T-cell (primary cell): ENCODE results near the gene VAV2. TPM values are rescaled to one million over a fixed set of nuclear protein-coding genes. Genes with fewer than 3 reads are reported as not detected.

Experiments used
- ATAC-seq, 4 experiments: fragments of 200-7000 bp in 3 of 4; fragments of 150-1000 bp in 1 of 4; cut with Tn5 transposase; replicated peaks in 1 of 4; 1 replicate in 3 of 4; 2 replicates in 1 of 4; pipeline ENCODE4 v1.10.0; 2021; ENCODE audit warnings: moderate library complexity in 3 of 4, mild to moderate bottlenecking in 2 of 4, moderate number of reproducible peaks in 1 of 4
- CTCF ChIA-PET, 2 donors: fragments of 300-600 bp; sonication (Branson Sonifier 250); formaldehyde crosslinking; loops; one replicate each; lab custom pipeline; 2022; ENCODE audit warnings: antibody characterized with exemption in 2 of 2; lab: Charles Lee
- POLR2A ChIA-PET, 2 donors: fragments of 300-600 bp; sonication (Branson Sonifier 250); formaldehyde crosslinking; loops; one replicate each; lab custom pipeline; 2022; ENCODE audit warnings: antibody characterized with exemption in 2 of 2; lab: Charles Lee
- DNase-seq, 35 experiments: peaks; one replicate each; pipeline versions ENCODE4 v3.0.0 to v3.0.0-alpha.2; 2013 to 2023
- H3K27ac ChIP-seq: one replicate; pipeline ENCODE4 v1.5.1; 2013; ENCODE audit warnings: low read length
- H3K27me3 ChIP-seq, 2 experiments: replicated peaks in 1 of 2; 1 replicate in 1 of 2; 2 replicates in 1 of 2; pipeline versions ENCODE4 v1.6.1 to v1.7.0; 2013; ENCODE audit warnings: low read length in 1 of 2, mixed read lengths in 1 of 2; ENCODE audit not compliant: control insufficient read depth in 2 of 2, insufficient read depth in 2 of 2; ENCODE audit errors: extremely low read depth in 1 of 2
- H3K36me3 ChIP-seq, 2 donors: 1 replicate in 1 of 2; 2 replicates in 1 of 2; pipeline versions ENCODE4 v1.6.1 to v1.7.0; 2013; ENCODE audit warnings: low read length in 1 of 2; ENCODE audit not compliant: control insufficient read depth in 2 of 2, insufficient read depth in 1 of 2; ENCODE audit errors: extremely low read depth in 1 of 2
- H3K4me1 ChIP-seq, 2 experiments: 1 replicate in 1 of 2; 2 replicates in 1 of 2; pipeline versions ENCODE4 v1.6.1 to v1.7.0; 2013; ENCODE audit warnings: low read length in 2 of 2, mixed read lengths in 1 of 2; ENCODE audit not compliant: insufficient read depth in 2 of 2, control insufficient read depth in 1 of 2; ENCODE audit errors: extremely low read depth in 1 of 2
- H3K4me3 ChIP-seq, 2 donors: 1 replicate in 1 of 2; 2 replicates in 1 of 2; pipeline versions ENCODE4 v1.5.1 to v1.7.0; 2013; ENCODE audit warnings: mild to moderate bottlenecking in 2 of 2, low read length in 1 of 2, moderate library complexity in 1 of 2; ENCODE audit not compliant: control insufficient read depth in 1 of 2; ENCODE audit errors: extremely low read depth in 1 of 2
- H3K9me3 ChIP-seq: 2 replicates; pipeline ENCODE4 v1.7.0; 2013
- H3K27ac Mint-ChIP-seq, 2 donors: one replicate each; pipeline ENCODE4 v1.8.0; 2020 to 2021; ENCODE audit warnings: mild to moderate bottlenecking in 2 of 2, mixed read lengths in 2 of 2
- H3K27me3 Mint-ChIP-seq, 2 donors: one replicate each; pipeline ENCODE4 v1.8.0; 2021 to 2022; ENCODE audit warnings: mixed read lengths in 2 of 2
- H3K36me3 Mint-ChIP-seq: one replicate; pipeline ENCODE4 v1.8.0; 2021; ENCODE audit warnings: mixed read lengths
- H3K4me1 Mint-ChIP-seq, 3 donors: one replicate each; pipeline ENCODE4 v1.8.0; 2020 to 2022; ENCODE audit warnings: mixed read lengths in 3 of 3, mild to moderate bottlenecking in 1 of 3
- H3K4me3 Mint-ChIP-seq, 3 donors: one replicate each; pipeline ENCODE4 v1.8.0; 2020 to 2022; ENCODE audit warnings: mild to moderate bottlenecking in 3 of 3, mixed read lengths in 3 of 3, moderate library complexity in 3 of 3
- H3K9me3 Mint-ChIP-seq, 3 donors: one replicate each; pipeline ENCODE4 v1.8.0; 2020 to 2022; ENCODE audit warnings: mixed read lengths in 3 of 3
- WGBS: methylation state at CpG from one replicate; pipeline ENCODE4 v1.1.5; 2013; ENCODE audit warnings: missing lambda C conversion rate; ENCODE audit not compliant: insufficient coverage; 5-methylcytosine and 5-hydroxymethylcytosine counted together
- total RNA-seq, 35 experiments: library from RNA in 6 of 35; stranded (reverse) in 6 of 35; fragments of 120-200 nt in 1 of 35; gene quantifications; one replicate each; pipeline versions ENCODE4 v1.2.1 to v1.2.4 and lab custom pipeline; 2013 to 2026

The VAV2 gene
- total RNA-seq, 5 donors from 2014 or later (not counting 1 experiment from before 2014, with no cell fraction given), result 1.2 to 7.5 (median 4.9) TPM

- Histone ChIP-seq H3K27me3 (peaks cover 0 to 30% of the 10 kb centered on the region in 2 experiments), H3K27ac (no peak overlapping the region), H3K4me3 (no peak overlapping the region), H3K9me3 (no peaks in the 10 kb centered on the region), H3K36me3 (peaks cover 0 to 2% of the 10 kb centered on the region in 2 donors), H3K4me1 (peaks cover 0 to 9% of the 10 kb centered on the region in 2 experiments)
- DNase-seq (no peak), ATAC-seq (no peak)
- ChIA-PET POLR2A (no interaction called here), CTCF (no interaction called here)
- no peaks in the 10 kb centered on the region for H3K36me3 Mint-ChIP-seq
- H3K4me1 Mint-ChIP-seq, result peaks cover 0 to 9% (median 8%) of the 10 kb centered on the region in 3 donors
- H3K27ac Mint-ChIP-seq, result no peak overlapping the region
- WGBS, result 90% methylated on average over 10 of the region's 11 CpGs
- no peak overlapping the region for H3K4me3 Mint-ChIP-seq
- H3K27me3 Mint-ChIP-seq, result peaks cover 0 to 9% of the 10 kb centered on the region in 2 donors
- H3K9me3 Mint-ChIP-seq, result no peaks in the 10 kb centered on the region
These were observed 195.6 kb downstream of the VAV2 start for GRCh38 chr9:133796562-133796961.

GRCh38 chr9:133795049-133795448 is 197.1 kb downstream of the VAV2 start:
- DNase-seq (no peak), ATAC-seq (no peak)
- POLR2A ChIA-PET, result interaction anchor here in 1 of 2 donors (0.6 kb wide), 1 partner anchor 236 kb away, joined by 3 read pairs; no protein-coding TSS in a partner anchor
- Mint-ChIP-seq H3K4me1 (peaks cover 0 to 9% (median 8%) of the 10 kb centered on the region in 3 donors), H3K27ac (no peak overlapping the region), H3K36me3 (no peaks in the 10 kb centered on the region), H3K27me3 (peaks cover 0 to 15% of the 10 kb centered on the region in 2 donors), H3K4me3 (no peak overlapping the region), H3K9me3 (no peaks in the 10 kb centered on the region)
- WGBS, result 75% methylated on average over 7 of the region's 8 CpGs
- Histone ChIP-seq H3K27me3 (peaks cover 0 to 30% of the 10 kb centered on the region in 2 experiments), H3K27ac (no peak overlapping the region), H3K4me1 (peaks cover 0 to 9% of the 10 kb centered on the region in 2 experiments), H3K36me3 (peaks cover 0 to 2% of the 10 kb centered on the region in 2 donors), H3K9me3 (no peaks in the 10 kb centered on the region), H3K4me3 (no peak overlapping the region)
- CTCF ChIA-PET, result interaction anchor here in 1 of 2 donors (1.3 kb wide), 1 partner anchor 199 kb away, joined by 3 read pairs; no protein-coding TSS in a partner anchor

GRCh38 chr9:133794016-133794760 is 197.9 kb downstream of the VAV2 start:
- Mint-ChIP-seq H3K4me3 (no peak overlapping the region), H3K4me1 (peaks cover 0 to 9% (median 8%) of the 10 kb centered on the region in 3 donors), H3K36me3 (no peaks in the 10 kb centered on the region), H3K27me3 (peaks cover 0 to 15% of the 10 kb centered on the region in 2 donors), H3K27ac (no peak overlapping the region), H3K9me3 (no peaks in the 10 kb centered on the region)
- Histone ChIP-seq H3K4me1 (peaks cover 0 to 9% of the 10 kb centered on the region in 2 experiments), H3K27ac (no peak overlapping the region), H3K4me3 (no peak overlapping the region), H3K9me3 (no peaks in the 10 kb centered on the region), H3K27me3 (peaks cover 0 to 30% of the 10 kb centered on the region in 2 experiments), H3K36me3 (peaks cover 0 to 2% of the 10 kb centered on the region in 2 donors)
- ChIA-PET CTCF (interaction anchor here (1.1 to 1.8 kb wide), 2 partner anchors 200 kb away, joined by 3 to 5 read pairs; no protein-coding TSS in a partner anchor), POLR2A (no interaction called here)
- DNase-seq, result no peak
- WGBS, result 89% methylated on average over 21 of the region's 27 CpGs
- ATAC-seq, result no peak

GRCh38 chr9:133793471-133793870 is 198.7 kb downstream of the VAV2 start:
- whole genome bisulfite sequencing, result 80% methylated on average over 2 of the region's 13 CpGs
- H3K4me1 ChIP-seq, result peaks cover 0 to 9% of the 10 kb centered on the region in 2 experiments
- no peaks in the 10 kb centered on the region for H3K9me3 ChIP-seq
- POLR2A ChIA-PET, result no interaction called here
- DNase-seq (no peak), ATAC-seq (no peak)
- Mint-ChIP-seq H3K27me3 (peaks cover 2 to 20% of the 10 kb centered on the region in 2 donors), H3K27ac (no peak overlapping the region), H3K36me3 (no peaks in the 10 kb centered on the region), H3K9me3 (no peaks in the 10 kb centered on the region), H3K4me3 (no peak overlapping the region), H3K4me1 (peaks cover 0 to 12% (median 9%) of the 10 kb centered on the region in 3 donors)
- H3K36me3 ChIP-seq, result no peaks in the 10 kb centered on the region
- H3K27ac ChIP-seq, result no peak overlapping the region
- H3K27me3 ChIP-seq, result peaks cover 0 to 33% of the 10 kb centered on the region in 2 experiments
- CTCF ChIA-PET, result interaction anchor here (1.1 to 1.8 kb wide), 2 partner anchors 201 kb away, joined by 3 to 5 read pairs; no protein-coding TSS in a partner anchor
- no peak overlapping the region for H3K4me3 ChIP-seq

- CTCF ChIA-PET, result interaction anchor here (0.5 to 1.8 kb wide), 2 partner anchors 201 to 258 kb away, joined by 4 to 5 read pairs; no protein-coding TSS in a partner anchor
- Mint-ChIP-seq H3K27ac (no peak overlapping the region), H3K4me3 (no peak overlapping the region), H3K4me1 (peaks cover 0 to 12% (median 9%) of the 10 kb centered on the region in 3 donors), H3K36me3 (no peaks in the 10 kb centered on the region), H3K9me3 (no peaks in the 10 kb centered on the region), H3K27me3 (peaks cover 2 to 20% of the 10 kb centered on the region in 2 donors)
- WGBS, result 3% methylated on average over 13 of the region's 22 CpGs
- POLR2A ChIA-PET, result no interaction called here
- Histone ChIP-seq H3K36me3 (no peaks in the 10 kb centered on the region), H3K27ac (no peak overlapping the region), H3K9me3 (no peaks in the 10 kb centered on the region), H3K4me1 (peaks cover 0 to 9% of the 10 kb centered on the region in 2 experiments), H3K27me3 (peaks cover 0 to 33% of the 10 kb centered on the region in 2 experiments), H3K4me3 (no peak overlapping the region)
- peak; percentile 69 to 77 (median 71) for ATAC-seq
- DNase-seq, result peak in 28 of 35 experiments; percentile 8 to 61 (median 30)
These were observed 199.2 kb downstream of the VAV2 start for GRCh38 chr9:133792721-133793470.
